Measurements from ENCODE around the gene AKR1C8.
"Not testable (repeated sequence)": the region's sequence is repeated elsewhere in the genome, so short reads cannot be mapped to it uniquely, and the experiment has no call there.

AKR1C8 gene

GRCh38 chr10:5165738-5166137 lies 19.2 kb downstream of the AKR1C8 start:
- no peak for DNase-seq

- no peak for DNase-seq
Measured at GRCh38 chr10:5163487-5163886, 21.5 kb downstream of the AKR1C8 start.

- DNase-seq: no peak
Measured at GRCh38 chr10:5159126-5159525, 25.8 kb downstream of the AKR1C8 start.

- DNase-seq: no peak
Measured at GRCh38 chr10:5157501-5157900, 27.4 kb downstream of the AKR1C8 start.

GRCh38 chr10:5155951-5156350 lies 29.0 kb downstream of the AKR1C8 start:
- no peak for DNase-seq

GRCh38 chr10:5151076-5151475 lies 33.9 kb downstream of the AKR1C8 start:
- no peak for DNase-seq

- DNase-seq: no peak
Measured at GRCh38 chr10:5148678-5149032, 36.3 kb downstream of the AKR1C8 start.

GRCh38 chr10:5147981-5148677 lies 36.8 kb downstream of the AKR1C8 start:
- no peak for DNase-seq

GRCh38 chr10:5147255-5147980 lies 37.5 kb downstream of the AKR1C8 start:
- DNase-seq: no peak

- DNase-seq: no peak
Measured at GRCh38 chr10:5146920-5147254, 38.1 kb downstream of the AKR1C8 start.

- no peak for DNase-seq
Measured at GRCh38 chr10:5143137-5143536, 41.8 kb downstream of the AKR1C8 start.

- DNase-seq: no peak
Measured at GRCh38 chr10:5142199-5142598, 42.8 kb downstream of the AKR1C8 start.

- not testable (repeated sequence) for DNase-seq
Measured at GRCh38 chr10:5137699-5138098, 47.3 kb downstream of the AKR1C8 start.

- no peak for DNase-seq
Measured at GRCh38 chr10:5136468-5137087, 48.4 kb downstream of the AKR1C8 start.

GRCh38 chr10:5135581-5135980 lies 49.4 kb downstream of the AKR1C8 start:
- DNase-seq: no peak

GRCh38 chr10:5125315-5126044 lies 59.5 kb downstream of the AKR1C8 start:
- DNase-seq: no peak

GRCh38 chr10:5123886-5124285 lies 61.1 kb downstream of the AKR1C8 start:
- DNase-seq: no peak

- DNase-seq: not testable (repeated sequence)
Measured at GRCh38 chr10:5119997-5120396, 65.0 kb downstream of the AKR1C8 start.

GRCh38 chr10:5117026-5117425 lies 67.9 kb downstream of the AKR1C8 start:
- DNase-seq: no peak

- no peak for DNase-seq
Measured at GRCh38 chr10:5116621-5117020, 68.3 kb downstream of the AKR1C8 start.

GRCh38 chr10:5109861-5110260 lies 75.1 kb downstream of the AKR1C8 start:
- DNase-seq: not testable (repeated sequence)

- no peak for DNase-seq
Measured at GRCh38 chr10:5108658-5109416, 76.1 kb downstream of the AKR1C8 start.
